Keratinocyte (primary cell): ENCODE data around the gene PRIMA1. TPM values are rescaled to one million over a fixed set of nuclear protein-coding genes. Genes with fewer than 3 reads are reported as not detected.

ENCODE experiments used
- DNase-seq: peaks from one replicate; pipeline ENCODE4 v3.0.0-alpha.2; 2011; ENCODE audit warnings: low read depth, missing footprints, low spot score
- FAIRE-seq: peaks from 2 replicates; lab custom pipeline; 2011; peaks lifted over from hg19 to GRCh38; lab: Jason Lieb, UNC
- H2AFZ ChIP-seq: 2 replicates; pipeline ENCODE4 v1.6.0; 2012; ENCODE audit warnings: low read length, control low read depth, inconsistent platforms; ENCODE audit not compliant: control insufficient read depth
- H3K27ac ChIP-seq: 2 replicates; pipeline ENCODE4 v1.5.1; 2011; ENCODE audit warnings: low read length; ENCODE audit not compliant: control insufficient read depth, insufficient read depth
- H3K27me3 ChIP-seq: 3 replicates; pipeline ENCODE4 v1.6.0; 2011; ENCODE audit warnings: low read length; ENCODE audit not compliant: control insufficient read depth, insufficient read depth; ENCODE audit errors: extremely low read depth
- H3K36me3 ChIP-seq, 2 experiments: 2 replicates in 1 of 2; 3 replicates in 1 of 2; pipeline ENCODE4 v1.5.1; 2011; ENCODE audit warnings: low read length in 2 of 2, mild to moderate bottlenecking in 1 of 2; ENCODE audit not compliant: control insufficient read depth in 2 of 2, insufficient read depth in 2 of 2; ENCODE audit errors: extremely low read depth in 1 of 2
- H3K4me1 ChIP-seq: 3 replicates; pipeline ENCODE4 v1.5.1; 2011; ENCODE audit warnings: low read length; ENCODE audit not compliant: control insufficient read depth, insufficient read depth; ENCODE audit errors: extremely low read depth
- H3K4me2 ChIP-seq: 3 replicates; pipeline ENCODE4 v1.6.0; 2011; ENCODE audit warnings: low read depth, low read length; ENCODE audit not compliant: control insufficient read depth, insufficient read depth; ENCODE audit errors: extremely low read depth
- H3K4me3 ChIP-seq, 3 experiments: fragments of 200-600 bp in 1 of 3; sonication (generic) in 1 of 3; 2 replicates in 2 of 3; 3 replicates in 1 of 3; pipeline ENCODE4 v1.5.1; 2011 to 2016; ENCODE audit warnings: low read length in 3 of 3, mild to moderate bottlenecking in 3 of 3, control low read depth in 2 of 3, inconsistent platforms in 1 of 3, low read depth in 1 of 3, mixed read lengths in 1 of 3, mixed run types in 1 of 3, moderate library complexity in 1 of 3; ENCODE audit not compliant: control insufficient read depth in 2 of 3, insufficient read depth in 2 of 3; ENCODE audit errors: extremely low read depth in 1 of 3
- H3K79me2 ChIP-seq: 2 replicates; pipeline ENCODE4 v1.6.0; 2012; ENCODE audit warnings: low read length; ENCODE audit not compliant: control insufficient read depth, insufficient read depth
- H3K9ac ChIP-seq: 3 replicates; pipeline ENCODE4 v1.6.0; 2011; ENCODE audit warnings: low read length; ENCODE audit not compliant: control insufficient read depth, insufficient read depth; ENCODE audit errors: extremely low read depth
- H3K9me1 ChIP-seq: 3 replicates; pipeline ENCODE4 v1.6.0; 2011; ENCODE audit warnings: low read length; ENCODE audit not compliant: control insufficient read depth, insufficient read depth; ENCODE audit errors: extremely low read depth
- H3K9me3 ChIP-seq: 2 replicates; pipeline ENCODE4 v1.5.1; 2012; ENCODE audit warnings: low read depth, low read length; ENCODE audit not compliant: control insufficient read depth
- H4K20me1 ChIP-seq: 3 replicates; pipeline ENCODE4 v1.6.0; 2011; ENCODE audit warnings: low read length; ENCODE audit not compliant: control insufficient read depth, insufficient read depth; ENCODE audit errors: extremely low read depth
- CTCF ChIP-seq, 3 experiments: IDR thresholded peaks in 1 of 3; conservative IDR thresholded peaks in 1 of 3; optimal IDR thresholded peaks in 1 of 3; 2 replicates in 2 of 3; 3 replicates in 1 of 3; pipeline versions ENCODE3 to v1.5.1; 2011; ENCODE audit warnings: low read length in 3 of 3, mild to moderate bottlenecking in 3 of 3, moderate library complexity in 2 of 3, control low read depth in 1 of 3, inconsistent platforms in 1 of 3; ENCODE audit not compliant: insufficient read depth in 2 of 3; ENCODE audit errors: extremely low read depth in 1 of 3
- EZH2 ChIP-seq: IDR thresholded peaks from one replicate; pipeline ENCODE4 v1.6.1; 2012; ENCODE audit warnings: inconsistent platforms, mild to moderate bottlenecking, low read length, moderate library complexity
- dilution Hi-C: fragments of 300-500 bp; cut with MboI; formaldehyde crosslinking; loops from one replicate; pipeline ENCODE4 v1.7.0; 2020; ENCODE audit warnings: low sequenced_read_pairs; ENCODE audit not compliant: extremely low pct_ligation_motif_present
- polyA plus RNA-seq, 5 experiments: library from polyadenylated mRNA; depleted of rRNA in 3 of 5; stranded (reverse) in 3 of 5; stranded (forward) in 1 of 5; unstranded in 1 of 5; fragments of >200 nt; gene quantifications; 1 replicate in 1 of 5; 2 replicates in 3 of 5; 3 replicates in 1 of 5; pipeline versions ENCODE4 v1.2.1 to v1.2.3, GENCODE V29; 2011 to 2012; ENCODE audit warnings: missing spikeins in 2 of 5, low read depth in 1 of 5, low replicate concordance in 1 of 5

Gene PRIMA1
- polyA plus RNA-seq, 1 donor (not counting 4 experiments of a cell fraction or from before 2014, with no cell fraction given): not detected

GRCh38 chr14:93825235-93825553 lies 36.9 kb upstream of the PRIMA1 start:
- TF ChIP-seq EZH2 (no peak), CTCF (optimal IDR thresholded peaks at IDR 0.05 in 1 of 3, IDR thresholded peaks at IDR 0.05 in 1 of 3, conservative IDR thresholded peaks at IDR 0.05 in 1 of 3; ENCODE audit: extremely low read depth in 1 of 3, insufficient read depth in 2 of 3, low read length in 3 of 3) (no peak)
- dilution Hi-C loops: no loop called here
- no peaks in the 10 kb centered on the region for H3K79me2 ChIP-seq
- no peaks in the 10 kb centered on the region for H3K9me3 ChIP-seq
- DNase-seq: no peak
- no peak overlapping the region for H3K4me3 ChIP-seq
- no peak overlapping the region for H2AFZ ChIP-seq
- no peaks in the 10 kb centered on the region for H3K9me1 ChIP-seq
- no peak overlapping the region for H3K9ac ChIP-seq
- no peaks in the 10 kb centered on the region for H4K20me1 ChIP-seq
- H3K27ac ChIP-seq: no peak overlapping the region
- FAIRE-seq: no peak
- no peaks in the 10 kb centered on the region for H3K36me3 ChIP-seq
- H3K4me2 ChIP-seq: no peak overlapping the region
- no peaks in the 10 kb centered on the region for H3K4me1 ChIP-seq
- no peaks in the 10 kb centered on the region for H3K27me3 ChIP-seq

- Histone ChIP-seq H2AFZ (no peak overlapping the region), H3K4me1 (no peaks in the 10 kb centered on the region), H3K9ac (no peak overlapping the region), H3K9me3 (no peaks in the 10 kb centered on the region), H3K36me3 (no peaks in the 10 kb centered on the region), H4K20me1 (no peaks in the 10 kb centered on the region), H3K9me1 (no peaks in the 10 kb centered on the region), H3K27ac (no peak overlapping the region), H3K27me3 (no peaks in the 10 kb centered on the region), H3K4me2 (no peak overlapping the region), H3K79me2 (no peaks in the 10 kb centered on the region), H3K4me3 (no peak overlapping the region)
- FAIRE-seq (no peak), DNase-seq (no peak)
- peak in 1 of 3 experiments; percentile 38 for TF ChIP-seq CTCF (optimal IDR thresholded peaks at IDR 0.05 in 1 of 3, IDR thresholded peaks at IDR 0.05 in 1 of 3, conservative IDR thresholded peaks at IDR 0.05 in 1 of 3; ENCODE audit: extremely low read depth in 1 of 3, insufficient read depth in 2 of 3, low read length in 3 of 3)
- no peak for TF ChIP-seq EZH2
- dilution Hi-C loops: no loop called here
Measured at GRCh38 chr14:93824518-93825234, 36.4 kb upstream of the PRIMA1 start.
